ENCODE results near the gene SLC17A9.
"Not testable (repeated sequence)": the region's sequence is repeated elsewhere in the genome, so short reads cannot be mapped to it uniquely, and the experiment has no call there.

Gene SLC17A9

GRCh38 chr20:62921119-62921687, 31.3 kb upstream of the SLC17A9 start:
- DNase-seq = no peak

- DNase-seq = no peak
Measured at GRCh38 chr20:62922451-62922921, 30.0 kb upstream of the SLC17A9 start.

- DNase-seq = not testable (repeated sequence)
Measured at GRCh38 chr20:62923059-62923668, 29.3 kb upstream of the SLC17A9 start.

GRCh38 chr20:62923669-62924441, 28.7 kb upstream of the SLC17A9 start:
- no peak for DNase-seq

GRCh38 chr20:62924442-62925075, 27.9 kb upstream of the SLC17A9 start:
- DNase-seq = no peak

GRCh38 chr20:62925076-62925419, 27.5 kb upstream of the SLC17A9 start:
- no peak for DNase-seq

GRCh38 chr20:62925420-62926228, 26.9 kb upstream of the SLC17A9 start:
- DNase-seq = no peak

GRCh38 chr20:62926229-62927127, 26.0 kb upstream of the SLC17A9 start, which contains the start of gene DIDO1:
Gene DIDO1, minus strand, starts transcription at chr20:62926505.
- DNase-seq = peak; percentile 69

GRCh38 chr20:62927128-62927705, 25.3 kb upstream of the SLC17A9 start:
- DNase-seq = no peak

GRCh38 chr20:62928246-62928939, 24.1 kb upstream of the SLC17A9 start:
- DNase-seq = no peak

- DNase-seq = no peak
Measured at GRCh38 chr20:62929051-62929538, 23.4 kb upstream of the SLC17A9 start.

- no peak for DNase-seq
Measured at GRCh38 chr20:62931464-62931863, 21.0 kb upstream of the SLC17A9 start.

- no peak for DNase-seq
Measured at GRCh38 chr20:62933966-62934365, 18.5 kb upstream of the SLC17A9 start.

GRCh38 chr20:62935204-62935967, 17.1 kb upstream of the SLC17A9 start:
- DNase-seq = no peak

- no peak for DNase-seq
Measured at GRCh38 chr20:62935968-62936585, 16.4 kb upstream of the SLC17A9 start.

GRCh38 chr20:62937268-62938104, 15.0 kb upstream of the SLC17A9 start:
- peak; percentile 92 for DNase-seq

GRCh38 chr20:62938105-62938888, 14.2 kb upstream of the SLC17A9 start, which contains the start of gene GID8:
Gene GID8, plus strand, starts transcription at chr20:62938147. Its CDS starts 3,356 bp downstream, at chr20:62941503.
- DNase-seq = no peak
